ENCODE measurements around the gene BMP3.

BMP3 gene

DNA sequence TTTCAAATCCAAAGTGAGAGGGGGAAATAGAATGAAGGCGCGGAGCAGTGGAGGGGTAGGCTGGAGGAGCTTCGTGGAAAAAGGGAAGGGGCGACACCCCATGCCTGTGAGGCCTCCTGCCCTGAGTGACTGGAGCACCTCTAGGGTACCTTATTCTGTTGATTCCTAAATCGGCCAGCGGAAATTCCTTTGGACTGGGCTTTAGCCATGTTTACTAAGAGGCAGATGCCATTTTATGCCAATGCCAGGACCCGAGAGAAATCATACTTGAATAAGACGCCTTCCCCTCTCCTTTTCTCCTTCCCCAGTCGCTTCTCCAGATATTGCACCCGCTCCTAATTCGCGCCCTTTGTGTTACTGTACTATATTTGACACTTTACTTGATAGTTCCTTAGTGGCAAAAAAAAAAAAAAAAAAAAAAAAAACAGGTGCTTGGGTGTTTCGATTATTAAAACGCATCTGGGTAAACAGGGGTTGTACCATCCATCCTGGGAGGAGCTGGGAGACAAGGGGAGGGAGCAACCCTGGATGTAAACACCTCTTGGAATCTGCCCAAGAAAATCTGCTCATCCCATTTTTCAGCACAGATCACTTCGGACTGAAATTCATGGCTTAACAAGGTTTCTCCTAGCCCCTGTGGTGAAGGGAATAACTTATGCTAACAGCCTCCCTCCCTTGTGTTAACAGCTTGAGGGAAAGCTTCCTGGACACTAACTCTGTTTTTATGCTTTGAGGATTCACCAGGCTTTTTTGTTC is 1.5 kb downstream of the BMP3 start:
- H3K27ac ChIP-seq = no peak overlapping the region
- TF ChIP-seq ZFX (IDR thresholded peaks at IDR 0.05; ENCODE audit: borderline replicate concordance) = no peak
- TF ChIP-seq, protein P1, sequence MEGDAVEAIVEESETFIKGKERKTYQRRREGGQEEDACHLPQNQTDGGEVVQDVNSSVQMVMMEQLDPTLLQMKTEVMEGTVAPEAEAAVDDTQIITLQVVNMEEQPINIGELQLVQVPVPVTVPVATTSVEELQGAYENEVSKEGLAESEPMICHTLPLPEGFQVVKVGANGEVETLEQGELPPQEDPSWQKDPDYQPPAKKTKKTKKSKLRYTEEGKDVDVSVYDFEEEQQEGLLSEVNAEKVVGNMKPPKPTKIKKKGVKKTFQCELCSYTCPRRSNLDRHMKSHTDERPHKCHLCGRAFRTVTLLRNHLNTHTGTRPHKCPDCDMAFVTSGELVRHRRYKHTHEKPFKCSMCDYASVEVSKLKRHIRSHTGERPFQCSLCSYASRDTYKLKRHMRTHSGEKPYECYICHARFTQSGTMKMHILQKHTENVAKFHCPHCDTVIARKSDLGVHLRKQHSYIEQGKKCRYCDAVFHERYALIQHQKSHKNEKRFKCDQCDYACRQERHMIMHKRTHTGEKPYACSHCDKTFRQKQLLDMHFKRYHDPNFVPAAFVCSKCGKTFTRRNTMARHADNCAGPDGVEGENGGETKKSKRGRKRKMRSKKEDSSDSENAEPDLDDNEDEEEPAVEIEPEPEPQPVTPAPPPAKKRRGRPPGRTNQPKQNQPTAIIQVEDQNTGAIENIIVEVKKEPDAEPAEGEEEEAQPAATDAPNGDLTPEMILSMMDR (IDR thresholded peaks at IDR 0.05) = no peak

DNA sequence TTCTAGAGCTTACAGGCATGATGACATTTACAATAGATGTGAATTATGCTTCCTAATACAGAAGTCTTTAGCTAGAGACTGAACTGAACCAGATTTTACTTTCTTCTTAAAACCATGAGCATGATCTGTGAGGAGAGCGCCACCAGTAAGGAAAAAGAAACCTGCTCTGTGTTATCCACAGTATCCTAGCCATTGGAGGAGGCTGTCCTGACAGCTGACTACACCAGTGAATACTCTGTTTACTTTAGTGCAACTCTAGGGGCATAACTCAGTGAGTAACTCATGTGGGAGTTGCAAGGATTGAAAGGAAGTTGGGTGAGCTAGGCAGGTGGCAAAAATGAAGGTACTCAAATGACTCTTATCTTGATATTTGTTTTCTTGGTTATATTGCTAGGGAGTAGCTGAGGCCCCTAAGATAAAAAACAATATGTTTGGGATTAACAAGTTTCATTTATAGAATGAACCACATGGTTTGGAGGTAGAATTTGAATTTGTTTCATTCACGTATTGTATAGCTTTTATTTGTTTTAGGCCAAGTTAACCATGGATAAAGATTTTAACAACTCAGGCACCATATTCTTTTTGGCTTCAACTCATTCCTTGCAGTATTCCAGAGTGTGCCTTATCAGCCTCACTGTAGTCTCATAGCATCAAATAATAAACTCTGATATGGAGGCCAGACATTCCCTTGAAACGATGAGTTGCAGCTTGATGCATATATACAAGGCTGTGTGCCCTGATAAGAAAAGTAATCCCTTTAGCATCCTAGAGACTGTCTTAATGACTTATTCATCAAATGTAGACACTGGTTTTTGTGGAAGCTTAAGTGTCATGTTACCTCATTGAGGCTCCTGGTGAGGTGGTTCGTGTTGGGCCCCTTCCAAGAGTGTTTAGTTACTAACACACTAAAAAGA is 2.5 kb downstream of the BMP3 start:
- TF ChIP-seq, protein P1 (IDR thresholded peaks at IDR 0.05) = no peak
- no peak for TF ChIP-seq ZFX (IDR thresholded peaks at IDR 0.05; ENCODE audit: borderline replicate concordance)
- no peak overlapping the region for H3K27ac ChIP-seq

DNA sequence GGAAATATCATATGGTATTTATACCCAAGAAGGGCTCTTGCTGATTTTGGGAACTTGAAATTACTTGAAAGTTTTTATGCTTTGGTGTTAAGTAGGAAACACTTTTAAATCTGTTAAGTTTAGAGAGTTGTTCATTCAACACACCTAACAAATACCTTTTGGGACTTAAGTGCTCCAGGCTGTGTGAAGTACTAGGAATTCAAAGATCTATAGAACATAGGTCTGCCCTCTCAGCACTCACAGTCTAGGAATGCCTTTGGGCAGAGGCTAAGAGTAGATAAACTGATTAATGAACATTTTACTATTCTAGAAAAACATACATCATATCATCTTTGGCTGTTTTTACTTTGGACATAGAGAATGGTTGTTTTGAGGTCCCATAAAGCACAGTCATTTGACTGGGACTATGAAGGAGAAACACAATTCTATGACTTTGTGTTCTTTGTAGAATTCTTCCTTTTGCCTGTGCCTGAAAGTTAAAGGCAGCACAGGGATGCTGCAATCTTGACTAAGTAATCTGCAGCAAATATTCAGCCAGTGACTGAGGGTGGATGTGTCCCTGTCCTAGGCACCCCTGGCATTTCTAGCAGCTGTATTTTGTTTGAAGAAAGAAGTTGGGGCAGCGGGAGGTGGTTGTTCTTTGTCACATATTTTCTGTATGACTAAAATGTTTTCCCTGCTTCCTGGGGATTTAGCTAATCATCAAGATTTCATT is 8.3 kb downstream of the BMP3 start:
- TF ChIP-seq ZFX (IDR thresholded peaks at IDR 0.05; ENCODE audit: borderline replicate concordance) = no peak
- TF ChIP-seq, protein P1 (IDR thresholded peaks at IDR 0.05) = no peak
- H3K27ac ChIP-seq = no peak overlapping the region

DNA sequence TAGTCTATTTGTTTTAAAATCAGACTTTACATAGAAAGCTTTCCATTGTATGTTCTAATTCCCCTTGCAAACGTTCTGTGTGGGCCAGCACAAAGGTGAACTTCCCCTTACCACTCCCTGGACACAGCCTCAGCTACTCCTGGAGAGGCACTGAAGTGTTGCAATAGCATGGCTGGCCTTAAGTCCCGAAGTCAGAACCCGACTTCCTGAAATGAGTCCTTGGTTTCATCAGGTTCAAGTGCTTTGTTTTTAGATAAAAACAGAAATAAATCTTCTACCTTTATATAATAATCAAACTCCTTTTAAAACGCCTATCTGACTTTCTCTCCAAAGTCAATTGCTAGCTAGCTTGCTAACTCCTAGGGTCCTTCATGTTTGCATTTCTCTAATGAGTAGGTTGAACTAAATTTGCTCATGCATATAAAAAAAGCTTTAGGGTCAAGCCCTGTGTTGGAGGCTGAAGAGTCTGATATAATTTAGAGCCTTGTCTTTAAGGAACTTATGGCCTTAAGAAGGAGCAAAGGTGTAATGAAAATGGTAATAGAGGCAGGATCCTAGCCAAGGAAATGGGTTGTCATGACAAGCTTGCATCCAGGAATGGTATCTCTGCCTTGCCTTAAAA is 9.0 kb downstream of the BMP3 start:
- no peak overlapping the region for H3K27ac ChIP-seq
- TF ChIP-seq, protein P1 (IDR thresholded peaks at IDR 0.05) = no peak
- TF ChIP-seq ZFX (IDR thresholded peaks at IDR 0.05; ENCODE audit: borderline replicate concordance) = no peak

DNA sequence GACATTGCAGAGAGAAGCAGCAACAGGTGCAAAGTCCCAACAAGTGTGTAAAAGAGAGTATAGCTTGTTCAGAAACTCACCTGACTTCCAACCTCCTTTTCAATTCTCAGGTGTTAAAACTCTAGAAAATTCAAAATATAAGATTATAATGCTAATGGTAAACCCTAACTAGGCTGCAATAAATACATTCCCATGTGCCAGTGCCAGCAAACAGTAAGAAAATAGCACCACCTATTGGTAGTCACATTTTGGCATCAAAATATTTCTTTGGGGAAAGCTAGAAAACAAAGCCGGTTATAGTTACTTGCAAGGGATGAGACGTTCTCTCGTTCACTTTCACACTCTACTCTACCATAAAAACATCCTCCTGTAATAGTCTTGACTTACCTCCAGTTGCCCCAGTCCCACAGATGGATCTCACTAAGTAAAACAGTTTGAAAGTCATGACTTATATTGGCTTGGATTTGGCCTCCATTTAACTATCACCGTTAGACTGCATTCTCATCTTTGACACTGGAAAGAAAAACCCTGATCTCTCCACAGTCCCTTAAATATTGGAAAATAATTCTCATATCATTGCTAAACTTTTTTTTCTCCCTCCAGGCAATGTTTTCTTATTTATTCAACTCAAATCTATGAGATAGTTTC is 9.6 kb downstream of the BMP3 start:
- no peak overlapping the region for H3K27ac ChIP-seq
- TF ChIP-seq, protein P1 (IDR thresholded peaks at IDR 0.05) = peak; percentile 81
- TF ChIP-seq ZFX (IDR thresholded peaks at IDR 0.05; ENCODE audit: borderline replicate concordance) = no peak

DNA sequence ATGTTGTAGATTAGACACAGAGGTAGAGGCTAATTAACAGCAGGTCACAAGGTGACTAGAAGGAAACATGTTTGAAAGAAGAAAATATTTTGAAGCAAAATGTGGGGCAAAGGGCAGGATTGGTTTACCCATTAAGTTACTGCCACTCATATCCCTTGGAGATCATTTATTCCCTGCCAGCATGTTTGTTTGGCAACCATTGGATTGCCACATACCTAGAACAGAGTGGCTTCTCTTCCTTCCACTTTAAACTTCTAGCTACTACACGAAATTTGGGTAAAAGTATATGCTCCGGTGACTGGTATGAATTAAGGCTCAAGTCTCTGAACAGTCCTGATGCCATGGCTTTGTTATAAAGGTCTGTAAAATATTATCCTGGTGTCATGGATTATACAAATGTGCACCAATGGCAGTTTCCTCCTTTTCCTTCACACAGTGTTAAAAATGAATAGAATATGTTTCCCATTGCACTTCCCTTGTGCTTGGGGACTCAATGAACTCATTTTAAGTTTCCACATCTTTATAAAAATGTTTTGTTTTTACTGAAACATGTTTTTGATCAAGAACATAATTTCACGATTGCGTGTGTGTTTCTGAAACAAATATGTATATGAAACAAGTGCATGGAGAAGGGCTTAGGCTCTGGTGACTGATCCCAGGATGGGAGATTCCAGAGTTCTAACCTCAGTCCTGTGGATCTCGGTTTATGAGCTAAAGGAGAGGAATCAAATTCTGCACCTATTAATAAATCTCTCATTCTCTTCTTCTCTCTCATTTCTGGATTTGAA is 12.3 kb downstream of the BMP3 start:
- no peak overlapping the region for H3K27ac ChIP-seq
- TF ChIP-seq, protein P1 (IDR thresholded peaks at IDR 0.05) = no peak
- no peak for TF ChIP-seq ZFX (IDR thresholded peaks at IDR 0.05; ENCODE audit: borderline replicate concordance)
